H9 (cell line): Measurements from ENCODE around the gene DNAAF5. TPM values are rescaled to one million over a fixed set of nuclear protein-coding genes. Genes with fewer than 3 reads are reported as not detected.
A peak's percentile ranks its signal among the peaks of the same experiment; 100 is the strongest.

Experiments used
- DNase-seq: peaks from one replicate; pipeline ENCODE4 v3.0.0-alpha.2; 2017
- H2AFZ ChIP-seq: one replicate; pipeline ENCODE4 v1.6.1; 2013; ENCODE audit warnings: mild to moderate bottlenecking, low read length, control low read depth, moderate library complexity
- H2AK5ac ChIP-seq: 2 replicates; pipeline ENCODE4 v1.6.1; 2013; ENCODE audit warnings: low read length, control low read depth, mixed read lengths; ENCODE audit not compliant: insufficient read length
- H2BK120ac ChIP-seq: one replicate; pipeline ENCODE4 v1.6.1; 2013; ENCODE audit warnings: low read depth, mild to moderate bottlenecking, low read length, control low read depth, inconsistent platforms; ENCODE audit not compliant: poor library complexity, severe bottlenecking
- H2BK12ac ChIP-seq: 2 replicates; pipeline ENCODE4 v1.6.1; 2013; ENCODE audit warnings: low read length, control low read depth, mixed read lengths, low read depth; ENCODE audit not compliant: insufficient read length
- H2BK15ac ChIP-seq: 2 replicates; pipeline ENCODE4 v1.6.1; 2013; ENCODE audit warnings: low read depth, low read length, control low read depth
- H2BK20ac ChIP-seq: one replicate; pipeline ENCODE4 v1.6.1; 2013; ENCODE audit warnings: low read depth, mild to moderate bottlenecking, low read length, control low read depth, inconsistent platforms; ENCODE audit not compliant: poor library complexity, severe bottlenecking
- H2BK5ac ChIP-seq: 2 replicates; pipeline ENCODE4 v1.6.1; 2013; ENCODE audit warnings: low read length, control low read depth, mixed read lengths; ENCODE audit not compliant: insufficient read length
- H3K14ac ChIP-seq: 2 replicates; pipeline ENCODE4 v1.6.1; 2013; ENCODE audit warnings: low read length, control low read depth; ENCODE audit not compliant: insufficient read depth
- H3K18ac ChIP-seq: 2 replicates; pipeline ENCODE4 v1.6.1; 2013; ENCODE audit warnings: low read depth, mild to moderate bottlenecking, mixed read lengths, low read length, control low read depth; ENCODE audit not compliant: insufficient read length
- H3K23ac ChIP-seq: 2 replicates; pipeline ENCODE4 v1.6.1; 2013; ENCODE audit warnings: low read length, control low read depth, mixed read lengths, low read depth; ENCODE audit not compliant: insufficient read length
- H3K23me2 ChIP-seq: 2 replicates; pipeline ENCODE4 v1.6.1; 2013; ENCODE audit warnings: low read depth, mild to moderate bottlenecking, mixed read lengths, low read length, control low read depth; ENCODE audit not compliant: insufficient read length, poor library complexity, severe bottlenecking
- H3K27ac ChIP-seq: 2 replicates; pipeline ENCODE4 v1.5.1; 2013; ENCODE audit warnings: low read length, control low read depth, mixed read lengths, low read depth; ENCODE audit not compliant: insufficient read length
- H3K27me3 ChIP-seq: 2 replicates; pipeline ENCODE4 v1.6.1; 2013; ENCODE audit warnings: low read length, control low read depth, inconsistent platforms; ENCODE audit not compliant: insufficient read depth
- H3K4ac ChIP-seq: 2 replicates; pipeline ENCODE4 v1.6.1; 2013; ENCODE audit warnings: low read depth, mild to moderate bottlenecking, control low read depth, inconsistent platforms, low read length, moderate library complexity
- H3K4me1 ChIP-seq: 2 replicates; pipeline ENCODE4 v1.6.1; 2013; ENCODE audit warnings: low read length, control low read depth, inconsistent platforms; ENCODE audit not compliant: insufficient read depth
- H3K4me2 ChIP-seq: 2 replicates; pipeline ENCODE4 v1.6.1; 2013; ENCODE audit warnings: low read length, control low read depth, mixed read lengths; ENCODE audit not compliant: insufficient read length, insufficient read depth
- H3K56ac ChIP-seq: 2 replicates; pipeline ENCODE4 v1.6.1; 2013; ENCODE audit warnings: low read depth, mild to moderate bottlenecking, mixed read lengths, low read length, control low read depth; ENCODE audit not compliant: insufficient read length
- H3K79me1 ChIP-seq: 2 replicates; pipeline ENCODE4 v1.6.1; 2013; ENCODE audit warnings: low read depth, mild to moderate bottlenecking, moderate library complexity, low read length, control low read depth, inconsistent platforms; ENCODE audit not compliant: insufficient read depth, poor library complexity, severe bottlenecking
- H3K79me2 ChIP-seq: 2 replicates; pipeline ENCODE4 v1.6.1; 2013; ENCODE audit warnings: low read length, control low read depth, inconsistent platforms; ENCODE audit not compliant: insufficient read depth
- H3K9ac ChIP-seq: 2 replicates; pipeline ENCODE4 v1.6.1; 2013; ENCODE audit warnings: low read length, control low read depth, mixed read lengths; ENCODE audit not compliant: insufficient read length; ENCODE audit errors: extremely low read depth
- H3K9me3 ChIP-seq: one replicate; pipeline ENCODE4 v1.6.1; 2013; ENCODE audit warnings: low read depth, low read length, inconsistent platforms; ENCODE audit not compliant: control insufficient read depth
- H3T11ph ChIP-seq: one replicate; pipeline ENCODE4 v1.6.1; 2013; ENCODE audit warnings: mild to moderate bottlenecking, low read length, control low read depth, inconsistent platforms
- H4K20me1 ChIP-seq: one replicate; pipeline ENCODE4 v1.6.1; 2013; ENCODE audit not compliant: control insufficient read depth, insufficient read length, insufficient read depth
- H4K5ac ChIP-seq: 2 replicates; pipeline ENCODE4 v1.6.1; 2013; ENCODE audit warnings: low read depth, mild to moderate bottlenecking, mixed read lengths, low read length, control low read depth; ENCODE audit not compliant: insufficient read length
- H4K8ac ChIP-seq: replicated peaks from 2 replicates; pipeline ENCODE4 v1.6.1; 2013; ENCODE audit warnings: low read length, control low read depth, mixed read lengths, low read depth; ENCODE audit not compliant: insufficient read length
- H4K91ac ChIP-seq: 2 replicates; pipeline ENCODE4 v1.6.1; 2013; ENCODE audit warnings: low read depth, mild to moderate bottlenecking, moderate library complexity, mixed read lengths, low read length, control low read depth; ENCODE audit not compliant: insufficient read length
- H3K27ac Mint-ChIP-seq, 3 experiments: 2 replicates in 2 of 3; 3 replicates in 1 of 3; pipeline ENCODE4 v1.8.0; 2020 to 2021; ENCODE audit warnings: mixed read lengths in 3 of 3, mild to moderate bottlenecking in 1 of 3, moderate library complexity in 1 of 3
- H3K27me3 Mint-ChIP-seq: 2 replicates; pipeline ENCODE4 v1.8.0; 2021; ENCODE audit warnings: low read depth, mild to moderate bottlenecking, moderate library complexity, mixed read lengths
- H3K36me3 Mint-ChIP-seq, 3 experiments: 2 replicates in 2 of 3; 3 replicates in 1 of 3; pipeline ENCODE4 v1.8.0; 2020 to 2021; ENCODE audit warnings: low read depth in 3 of 3, mixed read lengths in 3 of 3; ENCODE audit not compliant: insufficient read depth in 1 of 3
- H3K4me1 Mint-ChIP-seq, 2 experiments: 2 replicates each; pipeline ENCODE4 v1.8.0; 2020; ENCODE audit warnings: mixed read lengths in 2 of 2
- H3K4me3 Mint-ChIP-seq, 2 experiments: 2 replicates in 1 of 2; 3 replicates in 1 of 2; pipeline ENCODE4 v1.8.0; 2020 to 2021; ENCODE audit warnings: mild to moderate bottlenecking in 2 of 2, mixed read lengths in 2 of 2, moderate library complexity in 1 of 2
- H3K9me3 Mint-ChIP-seq, 2 experiments: 2 replicates in 1 of 2; 3 replicates in 1 of 2; pipeline ENCODE4 v1.8.0; 2020; ENCODE audit warnings: mild to moderate bottlenecking in 2 of 2, mixed read lengths in 2 of 2, moderate library complexity in 1 of 2
- CTCF ChIP-seq: fragments of 200-600 bp; sonication (generic); conservative IDR thresholded peaks from 3 replicates; pipeline ENCODE4 v1.8.0; 2021; ENCODE audit warnings: antibody characterized with exemption, mild to moderate bottlenecking
- whole genome bisulfite sequencing: extraction: QIAGEN DNeasy Blood & Tissue Kit; methylation state at CpG from one replicate; pipeline ENCODE4 v1.1.7; 2013; ENCODE audit warnings: missing lambda C conversion rate, low lambda C conversion rate, mixed read lengths; ENCODE audit not compliant: insufficient read length; ENCODE audit errors: extremely low coverage; 5-methylcytosine and 5-hydroxymethylcytosine counted together
- total RNA-seq: library from RNA; stranded (reverse); gene quantifications from 2 replicates; pipeline ENCODE4 v1.2.1, GENCODE V29; 2021

The DNAAF5 gene
- total RNA-seq, 1 experiment from 2014 or later, result 43.5 TPM

GRCh38 chr7:753190-753589 lies 26.7 kb downstream of the DNAAF5 start:
- H3K4me1 ChIP-seq, result no peaks in the 10 kb centered on the region
- Mint-ChIP-seq H3K9me3 (no peaks in the 10 kb centered on the region), H3K27me3 (no peaks in the 10 kb centered on the region), H3K27ac (peak overlapping the region; percentile 39 to 58 (median 40); a peak in 3 of 7 replicates), H3K4me1 (no peaks in the 10 kb centered on the region), H3K4me3 (no peak overlapping the region), H3K36me3 (peaks cover 26 to 66% (median 63%) of the 10 kb centered on the region in 3 experiments)
- H3K79me1 ChIP-seq, result no peaks in the 10 kb centered on the region
- H3K9ac ChIP-seq, result no peak overlapping the region
- H2BK12ac ChIP-seq, result no peak overlapping the region
- WGBS, result no CpG with 5 or more reads among the region's 17 CpGs
- H3K27ac ChIP-seq, result no peak overlapping the region
- H2BK20ac ChIP-seq, result no peak overlapping the region
- no peak overlapping the region for H3K4ac ChIP-seq
- H4K5ac ChIP-seq, result no peak overlapping the region
- no peaks in the 10 kb centered on the region for H3K23me2 ChIP-seq
- no peak overlapping the region for H2AFZ ChIP-seq
- no peak overlapping the region for H3K18ac ChIP-seq
- no peak overlapping the region for H4K91ac ChIP-seq
- H3K56ac ChIP-seq, result no peak overlapping the region
- H3K79me2 ChIP-seq, result no peaks in the 10 kb centered on the region
- no peaks in the 10 kb centered on the region for H3K9me3 ChIP-seq
- H2BK15ac ChIP-seq, result no peak overlapping the region
- no peak overlapping the region for H2BK120ac ChIP-seq
- H2BK5ac ChIP-seq, result no peak overlapping the region
- TF ChIP-seq CTCF, result no peak
- no peak for DNase-seq
- H4K8ac ChIP-seq, result no peak overlapping the region
- H2AK5ac ChIP-seq, result no peak overlapping the region
- no peak overlapping the region for H3K23ac ChIP-seq
- peaks cover 2% of the 10 kb centered on the region for H4K20me1 ChIP-seq
- no peak overlapping the region for H3K4me2 ChIP-seq
- H3K27me3 ChIP-seq, result no peaks in the 10 kb centered on the region
- H3T11ph ChIP-seq, result no peak overlapping the region
- no peak overlapping the region for H3K14ac ChIP-seq
